Ishikawa (cell line): ENCODE measurements around the gene LSMEM2.

Experiments used
- CEBPB ChIP-seq: IDR thresholded peaks from 2 replicates; pipeline ENCODE4 v1.6.1; 2012
- EP300 ChIP-seq: IDR thresholded peaks from 2 replicates; pipeline ENCODE4 v1.6.1; 2012; ENCODE audit warnings: borderline replicate concordance
- RAD21 ChIP-seq: IDR thresholded peaks from 2 replicates; pipeline ENCODE4 v1.6.1; 2012; ENCODE audit warnings: low read depth
- TAF1 ChIP-seq: IDR thresholded peaks from 2 replicates; pipeline ENCODE4 v1.6.1; 2012; ENCODE audit warnings: low read depth, mild to moderate bottlenecking

DNA sequence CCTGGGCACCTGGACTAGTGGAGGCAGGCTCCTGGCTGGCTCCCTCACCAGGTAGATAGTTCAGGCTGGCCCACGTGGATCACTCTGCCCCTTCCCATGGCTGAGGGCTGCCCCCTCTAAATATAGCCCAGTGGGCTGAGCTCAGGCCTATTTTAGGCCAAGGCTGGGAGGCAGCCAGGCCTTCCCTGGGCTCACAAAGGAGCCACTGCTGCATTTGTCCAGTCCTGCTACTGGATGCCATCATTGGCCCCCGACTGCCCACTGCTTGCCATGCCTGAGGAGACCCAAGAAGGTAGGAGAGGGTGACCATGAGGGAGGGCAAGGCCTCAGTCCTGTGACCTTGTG, at the start of gene LSMEM2:
- TF ChIP-seq EP300 (no peak), TAF1 (no peak), RAD21 (no peak), CEBPB (no peak)
